ENCODE results near the gene TFDP1.
"Not testable (repeated sequence)": the region's sequence is repeated elsewhere in the genome, so short reads cannot be mapped to it uniquely, and the experiment has no call there.

The TFDP1 gene

GRCh38 chr13:113621046-113621445 lies 36.5 kb downstream of the TFDP1 start:
- DNase-seq = no peak

GRCh38 chr13:113621498-113621897 lies 36.9 kb downstream of the TFDP1 start:
- not testable (repeated sequence) for DNase-seq

- DNase-seq = not testable (repeated sequence)
Measured at GRCh38 chr13:113621986-113622550, 37.5 kb downstream of the TFDP1 start.

GRCh38 chr13:113622791-113623490 lies 38.4 kb downstream of the TFDP1 start:
- no peak for DNase-seq

- no peak for DNase-seq
Measured at GRCh38 chr13:113623491-113624234, 39.1 kb downstream of the TFDP1 start.

- DNase-seq = no peak
Measured at GRCh38 chr13:113624235-113624587, 39.7 kb downstream of the TFDP1 start.

- not testable (repeated sequence) for DNase-seq
Measured at GRCh38 chr13:113624640-113625304, 40.2 kb downstream of the TFDP1 start.

- no peak for DNase-seq
Measured at GRCh38 chr13:113625965-113626721, 41.6 kb downstream of the TFDP1 start.

- no peak for DNase-seq
Measured at GRCh38 chr13:113627136-113627535, 42.6 kb downstream of the TFDP1 start.

- DNase-seq = no peak
Measured at GRCh38 chr13:113628291-113629270, 44.0 kb downstream of the TFDP1 start.

GRCh38 chr13:113629866-113630265 lies 45.3 kb downstream of the TFDP1 start:
- no peak for DNase-seq

GRCh38 chr13:113630296-113630695 lies 45.7 kb downstream of the TFDP1 start:
- DNase-seq = no peak

- no peak for DNase-seq
Measured at GRCh38 chr13:113630804-113631203, 46.3 kb downstream of the TFDP1 start.

GRCh38 chr13:113631341-113632095 lies 47.0 kb downstream of the TFDP1 start:
- no peak for DNase-seq

GRCh38 chr13:113632706-113633484 lies 48.3 kb downstream of the TFDP1 start:
- DNase-seq = no peak

GRCh38 chr13:113633485-113633873 lies 48.9 kb downstream of the TFDP1 start:
- no peak for DNase-seq

GRCh38 chr13:113634279-113635047 lies 49.9 kb downstream of the TFDP1 start:
- no peak for DNase-seq

GRCh38 chr13:113635048-113635420 lies 50.5 kb downstream of the TFDP1 start:
- DNase-seq = no peak

GRCh38 chr13:113635709-113636108 lies 51.2 kb downstream of the TFDP1 start:
- no peak for DNase-seq

Measured in stimulated activated CD4-positive, alpha-beta T cell treated with anti-CD3 and anti-CD28 coated beads, Interleukin-4, amount 100 ng/mL, for 1 hour (primary cell).